OCI-LY3 (cell line): ENCODE measurements around the gene HPF1.

Experiments
- H2AFZ ChIP-seq: fragments of 200-600, 300-600 bp; shearing (Covaris generic); 2 replicates; pipeline ENCODE4 v1.6.0; 2014; ENCODE audit warnings: antibody characterized with exemption, low read depth, low read length
- H3K27ac ChIP-seq: fragments of 200-600, 300-600 bp; sonication (generic); 2 replicates; pipeline ENCODE4 v1.5.1; 2014; ENCODE audit warnings: mild to moderate bottlenecking, low read length, moderate library complexity, mixed read lengths
- H3K27me3 ChIP-seq: fragments of 200-600, 300-600 bp; sonication (generic); 2 replicates; pipeline ENCODE4 v1.6.1; 2014; ENCODE audit warnings: low read depth, low read length, mixed read lengths
- H3K36me3 ChIP-seq: fragments of 200-600, 300-600 bp; sonication (generic); replicated peaks from 2 replicates; pipeline ENCODE3; 2014; ENCODE audit warnings: low read depth, low read length, mixed read lengths
- H3K4me1 ChIP-seq: fragments of 300-600, 200-600 bp; sonication (generic); 2 replicates; pipeline ENCODE4 v1.6.1; 2014; ENCODE audit warnings: low read length, mixed read lengths
- H3K4me2 ChIP-seq: fragments of 200-600, 300-600 bp; sonication (generic); 2 replicates; pipeline ENCODE4 v1.6.1; 2014; ENCODE audit warnings: low read length, mixed read lengths
- H3K4me3 ChIP-seq: fragments of 300-600, 200-600 bp; sonication (generic); 2 replicates; pipeline ENCODE4 v1.5.1; 2014; ENCODE audit warnings: antibody characterized with exemption, mild to moderate bottlenecking, low read length, moderate library complexity
- H3K79me2 ChIP-seq: fragments of 300-600, 200-600 bp; shearing (Covaris generic); 2 replicates; pipeline ENCODE4 v1.6.1; 2014; ENCODE audit warnings: mild to moderate bottlenecking, low read length, mixed read lengths
- H3K9ac ChIP-seq: fragments of 300-600, 200-600 bp; shearing (Covaris generic); 2 replicates; pipeline ENCODE4 v1.6.0; 2014; ENCODE audit warnings: mild to moderate bottlenecking, low read length, moderate library complexity
- H3K9me3 ChIP-seq: fragments of 200-600, 300-600 bp; shearing (Covaris generic); 2 replicates; pipeline ENCODE4 v1.6.1; 2014; ENCODE audit warnings: low read length, mixed read lengths; ENCODE audit not compliant: insufficient read depth
- H4K20me1 ChIP-seq: fragments of 200-600, 300-600 bp; sonication (generic); 2 replicates; pipeline ENCODE4 v1.6.1; 2016; ENCODE audit warnings: low read length, mixed read lengths; ENCODE audit not compliant: insufficient read depth
- CTCF ChIP-seq: fragments of 200-600, 300-600 bp; sonication (generic); IDR thresholded peaks from 2 replicates; pipeline ENCODE4 v1.5.1; 2014; ENCODE audit warnings: antibody characterized with exemption, low read length, low read depth
- EZH2phosphoT487 ChIP-seq: fragments of 200-600 bp; shearing (Covaris generic); IDR thresholded peaks from 2 replicates; pipeline ENCODE4 v1.6.1; 2018; ENCODE audit warnings: antibody characterized with exemption, mixed run types, low read depth

The HPF1 gene

GRCh38 chr4:169715826-169716225 lies 41.9 kb downstream of the HPF1 start:
- H3K36me3 ChIP-seq: peaks cover 9% of the 10 kb centered on the region
- H3K9me3 ChIP-seq: no peaks in the 10 kb centered on the region
- no peak overlapping the region for H3K27ac ChIP-seq
- no peak overlapping the region for H3K4me3 ChIP-seq
- no peaks in the 10 kb centered on the region for H3K79me2 ChIP-seq
- no peaks in the 10 kb centered on the region for H3K27me3 ChIP-seq
- no peak overlapping the region for H2AFZ ChIP-seq
- no peak overlapping the region for H3K4me2 ChIP-seq
- H4K20me1 ChIP-seq: no peaks in the 10 kb centered on the region
- no peak overlapping the region for H3K9ac ChIP-seq
- H3K4me1 ChIP-seq: no peaks in the 10 kb centered on the region
- TF ChIP-seq CTCF: no peak
- TF ChIP-seq EZH2phosphoT487: no peak

- Histone ChIP-seq H3K27me3 (no peaks in the 10 kb centered on the region), H4K20me1 (no peaks in the 10 kb centered on the region), H3K9ac (no peak overlapping the region), H3K9me3 (no peaks in the 10 kb centered on the region), H3K79me2 (no peaks in the 10 kb centered on the region), H3K4me1 (no peaks in the 10 kb centered on the region), H3K4me3 (no peak overlapping the region), H3K4me2 (no peak overlapping the region), H2AFZ (no peak overlapping the region), H3K36me3 (peaks cover 7% of the 10 kb centered on the region), H3K27ac (no peak overlapping the region)
- TF ChIP-seq EZH2phosphoT487 (no peak), CTCF (no peak)
Measured at GRCh38 chr4:169707958-169708643, 49.6 kb downstream of the HPF1 start.

GRCh38 chr4:169698331-169698730 lies 59.4 kb downstream of the HPF1 start:
- H2AFZ ChIP-seq: no peak overlapping the region
- H3K27ac ChIP-seq: no peak overlapping the region
- H3K36me3 ChIP-seq: peaks cover 17% of the 10 kb centered on the region
- no peaks in the 10 kb centered on the region for H3K27me3 ChIP-seq
- H3K9me3 ChIP-seq: no peaks in the 10 kb centered on the region
- H3K4me3 ChIP-seq: no peak overlapping the region
- no peaks in the 10 kb centered on the region for H4K20me1 ChIP-seq
- no peak overlapping the region for H3K9ac ChIP-seq
- TF ChIP-seq CTCF: no peak
- no peak for TF ChIP-seq EZH2phosphoT487
- peaks cover 7% of the 10 kb centered on the region; the same call in 1 of the 2 replicates for H3K4me1 ChIP-seq
- H3K79me2 ChIP-seq: no peaks in the 10 kb centered on the region
- no peak overlapping the region for H3K4me2 ChIP-seq

GRCh38 chr4:169690787-169691186 lies 67.0 kb downstream of the HPF1 start:
- Histone ChIP-seq H3K4me3 (no peak overlapping the region), H3K9ac (no peak overlapping the region), H2AFZ (no peak overlapping the region), H3K36me3 (peaks cover 10% of the 10 kb centered on the region), H3K27ac (no peak overlapping the region), H3K9me3 (no peaks in the 10 kb centered on the region), H3K27me3 (no peaks in the 10 kb centered on the region), H3K79me2 (no peaks in the 10 kb centered on the region), H4K20me1 (no peaks in the 10 kb centered on the region), H3K4me2 (no peak overlapping the region), H3K4me1 (no peaks in the 10 kb centered on the region)
- TF ChIP-seq EZH2phosphoT487 (no peak), CTCF (no peak)
